ENCODE data around the gene HBG1.

- TF ChIP-seq CTCF (IDR thresholded peaks at IDR 0.05; ENCODE audit: low read depth, low read length, poor library complexity, severe bottlenecking): no peak
- no peak for TF ChIP-seq EZH2phosphoT487 (IDR thresholded peaks at IDR 0.05; ENCODE audit: borderline replicate concordance, low read length)
Observed at GRCh38 chr11:5281596-5281995, 31.9 kb upstream of the HBG1 start.
